DND-41 (cell line): ENCODE results near the gene TFEC.

Experiments
- EZH2 ChIP-seq: IDR thresholded peaks from 3 replicates; pipeline ENCODE4 v1.6.1; 2012; ENCODE audit warnings: borderline replicate concordance, low read depth, mild to moderate bottlenecking, moderate library complexity, low read length, inconsistent platforms; ENCODE audit not compliant: severe bottlenecking
- TF ChIP-seq, protein P1 (sequence below): IDR thresholded peaks from 2 replicates; pipeline ENCODE4 v1.5.1; 2012; ENCODE audit warnings: borderline replicate concordance, low read length, moderate library complexity, mild to moderate bottlenecking; ENCODE audit not compliant: poor library complexity, severe bottlenecking; ENCODE audit errors: extremely low read depth

GRCh38 chr7:115914951-115915350 is 115.6 kb downstream of the TFEC start:
- TF ChIP-seq EZH2: no peak
- TF ChIP-seq, protein P1, sequence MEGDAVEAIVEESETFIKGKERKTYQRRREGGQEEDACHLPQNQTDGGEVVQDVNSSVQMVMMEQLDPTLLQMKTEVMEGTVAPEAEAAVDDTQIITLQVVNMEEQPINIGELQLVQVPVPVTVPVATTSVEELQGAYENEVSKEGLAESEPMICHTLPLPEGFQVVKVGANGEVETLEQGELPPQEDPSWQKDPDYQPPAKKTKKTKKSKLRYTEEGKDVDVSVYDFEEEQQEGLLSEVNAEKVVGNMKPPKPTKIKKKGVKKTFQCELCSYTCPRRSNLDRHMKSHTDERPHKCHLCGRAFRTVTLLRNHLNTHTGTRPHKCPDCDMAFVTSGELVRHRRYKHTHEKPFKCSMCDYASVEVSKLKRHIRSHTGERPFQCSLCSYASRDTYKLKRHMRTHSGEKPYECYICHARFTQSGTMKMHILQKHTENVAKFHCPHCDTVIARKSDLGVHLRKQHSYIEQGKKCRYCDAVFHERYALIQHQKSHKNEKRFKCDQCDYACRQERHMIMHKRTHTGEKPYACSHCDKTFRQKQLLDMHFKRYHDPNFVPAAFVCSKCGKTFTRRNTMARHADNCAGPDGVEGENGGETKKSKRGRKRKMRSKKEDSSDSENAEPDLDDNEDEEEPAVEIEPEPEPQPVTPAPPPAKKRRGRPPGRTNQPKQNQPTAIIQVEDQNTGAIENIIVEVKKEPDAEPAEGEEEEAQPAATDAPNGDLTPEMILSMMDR: no peak
